Activated naive CD4-positive, alpha-beta T cell treated with anti-CD3 and anti-CD28 coated beads, Interleukin-2, amount 50 U/mL, for 72 hours (primary cell): ENCODE measurements around the gene DTNB. TPM values are rescaled to one million over a fixed set of nuclear protein-coding genes. Genes with fewer than 3 reads are reported as not detected.
"Not testable (repeated sequence)": the region's sequence is repeated elsewhere in the genome, so short reads cannot be mapped to it uniquely, and the experiment has no call there.

Source experiments
- ATAC-seq, 2 donors: fragments of 150-1000 bp; cut with Tn5 transposase; 2 replicates each; pipeline ENCODE4 v1.10.0; 2021; ENCODE audit warnings: mild to moderate bottlenecking in 2 of 2, moderate library complexity in 2 of 2
- DNase-seq, 2 donors: peaks; one replicate each; pipeline ENCODE4 v3.0.0; 2021 to 2022; ENCODE audit warnings: low spot score in 2 of 2
- H3K27ac Mint-ChIP-seq, 2 donors: one replicate each; pipeline ENCODE4 v1.8.0; 2022; ENCODE audit warnings: mild to moderate bottlenecking in 2 of 2, mixed read lengths in 2 of 2
- H3K36me3 Mint-ChIP-seq, 2 donors: one replicate each; pipeline ENCODE4 v1.8.0; 2022; ENCODE audit warnings: mixed read lengths in 2 of 2
- H3K9me3 Mint-ChIP-seq, 2 donors: one replicate each; pipeline ENCODE4 v1.8.0; 2022; ENCODE audit warnings: mixed read lengths in 2 of 2
- total RNA-seq, 2 donors: library from RNA; stranded (reverse); gene quantifications; one replicate each; pipeline ENCODE4 v1.2.3, GENCODE V29; 2022

Gene DTNB
- total RNA-seq, 2 donors from 2014 or later = 17.1 to 20.0 TPM

DNA sequence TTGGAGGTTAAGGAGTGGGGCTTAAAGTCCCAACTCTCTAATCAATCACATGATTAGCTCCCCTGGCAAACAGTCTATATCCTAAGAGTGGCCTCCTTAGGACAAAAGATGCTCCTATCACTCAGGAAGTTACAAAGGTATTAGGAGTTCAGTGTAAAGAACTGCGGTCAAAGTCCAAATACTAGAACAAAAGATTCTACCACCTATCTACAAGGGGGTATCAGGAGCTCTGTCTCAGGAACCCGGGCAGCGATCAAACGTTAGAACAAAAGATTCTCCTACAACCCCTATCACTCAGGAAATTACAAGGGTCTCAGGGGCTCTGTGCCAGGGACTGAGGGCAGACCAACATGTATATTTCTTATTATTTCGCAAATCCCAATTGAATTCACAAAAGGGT is 58.0 kb downstream of the DTNB start:
- Mint-ChIP-seq H3K27ac (no peak overlapping the region), H3K9me3 (no peaks in the 10 kb centered on the region), H3K36me3 (no peaks in the 10 kb centered on the region)
- no peak for ATAC-seq
- DNase-seq = no peak

DNA sequence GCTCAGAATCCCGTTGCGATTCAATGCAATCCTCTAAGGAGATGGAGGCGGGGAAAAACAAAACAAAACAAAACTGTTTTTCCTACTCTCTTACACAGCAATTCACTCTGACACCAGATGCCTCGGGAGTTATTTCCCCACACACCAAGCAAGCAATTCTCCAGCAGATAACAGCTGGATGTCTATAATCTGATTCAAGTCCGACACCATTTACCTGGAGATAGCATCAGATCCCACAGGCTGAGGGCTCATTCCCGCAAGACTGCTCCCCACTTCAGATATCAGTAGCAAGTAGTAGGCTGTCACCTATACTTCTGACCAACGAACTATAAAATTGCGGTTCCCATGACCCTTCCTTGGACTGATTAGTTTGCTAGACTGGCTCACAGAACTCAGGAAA is 58.7 kb downstream of the DTNB start:
- no peak overlapping the region for H3K27ac Mint-ChIP-seq
- ATAC-seq (no peak), DNase-seq (no peak)
- no peaks in the 10 kb centered on the region for H3K36me3 Mint-ChIP-seq
- H3K9me3 Mint-ChIP-seq = no peaks in the 10 kb centered on the region

DNA sequence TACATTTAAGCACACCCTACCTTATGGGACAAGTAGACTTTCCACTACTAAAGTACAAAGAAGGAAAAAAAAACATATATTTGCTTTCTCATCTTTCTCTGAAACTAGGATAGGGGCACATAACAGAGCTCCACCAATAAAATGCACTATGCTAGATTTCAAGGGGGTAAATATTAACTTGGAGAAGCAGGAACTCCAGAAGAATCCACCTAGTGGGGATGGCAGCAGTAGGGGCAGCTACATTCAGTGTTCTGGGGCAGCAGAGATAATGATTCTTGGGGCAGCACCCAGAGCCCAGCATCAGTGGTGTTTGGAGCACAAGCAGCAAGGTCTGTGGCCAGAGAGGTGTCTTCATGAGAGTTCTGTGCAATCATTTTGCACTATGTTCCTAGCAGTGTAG is 64.7 kb downstream of the DTNB start:
- H3K36me3 Mint-ChIP-seq = no peaks in the 10 kb centered on the region

GRCh38 chr2:25606892-25607291 is 66.5 kb downstream of the DTNB start:
- H3K27ac Mint-ChIP-seq = no peak overlapping the region
- no peak for DNase-seq
- H3K9me3 Mint-ChIP-seq = no peaks in the 10 kb centered on the region
- peak in 1 of 2 donors; percentile 40 for ATAC-seq
- H3K36me3 Mint-ChIP-seq = no peaks in the 10 kb centered on the region

More for the DNA sequence above, 64.7 kb downstream of the DTNB start:
- DNase-seq = no peak
- Mint-ChIP-seq H3K27ac (no peak overlapping the region), H3K9me3 (no peaks in the 10 kb centered on the region)
- ATAC-seq = no peak

- Mint-ChIP-seq H3K27ac (no peak overlapping the region), H3K9me3 (no peaks in the 10 kb centered on the region), H3K36me3 (no peaks in the 10 kb centered on the region)
- ATAC-seq (peak; percentile 62 to 78), DNase-seq (no peak)
Measured at GRCh38 chr2:25602333-25602723, 71.0 kb downstream of the DTNB start.

- not testable (repeated sequence) for H3K9me3 Mint-ChIP-seq, DNase-seq, H3K27ac Mint-ChIP-seq, H3K36me3 Mint-ChIP-seq
- peak; percentile 54 to 73 for ATAC-seq
Measured at GRCh38 chr2:25601711-25602332, 71.6 kb downstream of the DTNB start.

GRCh38 chr2:25598911-25599310 is 74.5 kb downstream of the DTNB start:
- DNase-seq (no peak), ATAC-seq (no peak)
- Mint-ChIP-seq H3K36me3 (no peaks in the 10 kb centered on the region), H3K27ac (no peak overlapping the region), H3K9me3 (no peaks in the 10 kb centered on the region)

- no peak overlapping the region for H3K27ac Mint-ChIP-seq
- H3K9me3 Mint-ChIP-seq = no peaks in the 10 kb centered on the region
- DNase-seq = no peak
- no peak for ATAC-seq
- H3K36me3 Mint-ChIP-seq = no peaks in the 10 kb centered on the region
Measured at GRCh38 chr2:25598332-25598731, 75.0 kb downstream of the DTNB start.

DNA sequence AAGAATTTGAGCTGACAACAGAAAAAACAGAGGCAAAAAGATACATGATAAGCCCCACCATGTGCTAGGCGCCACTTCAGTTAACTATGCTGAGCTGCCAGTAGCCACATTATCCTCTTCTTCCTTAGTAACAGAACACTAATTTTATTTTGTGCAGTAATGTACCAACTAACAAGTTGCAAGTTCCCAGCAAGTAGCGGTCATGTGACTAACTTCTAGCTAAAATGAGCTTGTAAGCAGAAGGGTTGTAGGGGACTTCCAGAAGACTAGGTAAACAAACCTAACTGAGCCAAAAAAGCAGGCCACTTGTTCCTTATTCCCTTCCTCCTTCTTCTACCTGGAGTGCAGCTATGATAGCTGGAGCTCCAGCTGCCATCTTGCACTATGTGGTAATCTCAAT is 75.5 kb downstream of the DTNB start:
- DNase-seq (no peak), ATAC-seq (peak in 1 of 2 donors; percentile 19)
- no peaks in the 10 kb centered on the region for H3K36me3 Mint-ChIP-seq
- no peak overlapping the region for H3K27ac Mint-ChIP-seq
- H3K9me3 Mint-ChIP-seq = no peaks in the 10 kb centered on the region

DNA sequence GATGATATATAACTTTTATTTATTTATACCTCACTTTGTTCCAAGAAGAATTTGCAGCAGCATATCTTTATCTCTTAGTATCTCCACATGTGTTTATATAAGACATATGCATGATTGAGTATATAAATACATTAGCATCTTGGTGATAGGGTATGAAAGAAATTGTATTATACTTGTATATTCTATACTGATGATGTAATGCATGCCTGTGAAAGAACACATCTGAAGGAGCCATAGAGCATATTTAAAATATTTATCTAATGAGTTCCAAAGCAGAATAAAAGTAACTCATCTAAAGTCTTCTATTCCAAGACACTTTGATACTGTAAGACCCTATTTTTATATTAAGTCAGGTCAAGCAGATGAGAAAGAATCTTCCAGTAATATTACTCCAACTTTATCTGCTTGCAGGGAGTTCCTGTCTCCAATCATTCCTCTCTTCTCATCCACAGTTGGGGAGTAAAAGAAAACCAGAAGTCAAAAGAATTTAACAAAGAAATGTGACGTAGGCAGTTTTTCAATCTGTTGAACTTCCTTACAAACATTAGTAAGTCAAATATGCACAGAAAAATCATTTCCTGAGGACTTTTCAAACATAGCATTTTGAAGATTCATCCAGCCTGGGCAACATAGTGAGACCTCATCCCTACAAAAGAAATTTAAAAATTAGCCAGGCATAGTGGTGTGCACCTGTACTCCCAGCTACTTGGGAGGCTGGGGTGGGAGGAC is 76.7 kb downstream of the DTNB start:
- Mint-ChIP-seq H3K27ac (no peak overlapping the region), H3K9me3 (no peaks in the 10 kb centered on the region), H3K36me3 (no peaks in the 10 kb centered on the region)
- ATAC-seq (no peak), DNase-seq (no peak)

- H3K36me3 Mint-ChIP-seq = no peaks in the 10 kb centered on the region
- no peak for DNase-seq
- H3K27ac Mint-ChIP-seq = no peak overlapping the region
- H3K9me3 Mint-ChIP-seq = no peaks in the 10 kb centered on the region
- ATAC-seq = no peak
Measured at GRCh38 chr2:25595393-25595792, 78.0 kb downstream of the DTNB start.

DNA sequence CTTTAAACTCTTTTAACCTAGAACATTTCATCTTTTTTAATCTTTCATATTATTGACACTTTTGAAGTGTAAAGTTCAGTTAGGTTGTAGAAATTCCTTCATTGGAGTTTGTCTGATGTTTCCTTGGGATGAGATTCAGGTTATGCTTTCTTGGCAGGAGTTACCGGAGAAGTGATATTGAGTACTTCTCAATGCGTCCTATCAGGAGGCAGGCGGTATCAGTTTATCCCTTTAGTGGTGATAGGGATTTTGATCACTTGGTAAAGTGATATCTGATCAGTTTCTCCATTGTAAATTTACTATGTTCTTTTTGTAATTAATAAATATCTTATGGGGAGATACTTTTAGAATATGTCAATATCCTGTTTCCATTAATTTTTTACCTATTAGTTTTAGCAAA is 78.4 kb downstream of the DTNB start:
- Mint-ChIP-seq H3K27ac (no peak overlapping the region), H3K36me3 (no peaks in the 10 kb centered on the region), H3K9me3 (no peaks in the 10 kb centered on the region)
- ATAC-seq (no peak), DNase-seq (no peak)

DNA sequence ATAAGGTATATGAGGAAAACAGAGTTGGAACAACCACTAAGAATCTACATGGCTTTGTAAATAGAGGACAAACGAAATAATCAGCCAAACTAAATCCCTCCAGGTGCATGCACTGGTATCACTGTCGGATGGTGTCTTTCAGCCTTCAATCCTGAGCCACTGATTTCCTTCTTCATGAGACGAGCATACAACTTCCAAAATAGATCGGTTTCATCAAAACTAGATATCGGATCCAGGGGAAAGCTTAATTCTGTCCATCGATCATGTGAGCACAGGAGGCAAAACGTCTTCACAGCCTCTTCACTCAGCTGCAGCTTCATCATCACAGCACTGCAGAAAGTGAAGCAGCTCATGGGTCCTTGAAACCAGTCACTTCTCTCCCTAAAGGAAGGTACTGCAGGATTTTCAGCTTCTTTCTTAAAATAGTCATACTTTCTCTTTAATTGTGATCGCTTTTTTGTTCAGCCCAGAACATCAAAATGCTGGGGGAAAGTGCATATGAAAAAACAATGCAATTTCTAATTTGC is 80.5 kb downstream of the DTNB start:
- H3K36me3 Mint-ChIP-seq = no peaks in the 10 kb centered on the region
- no peak for DNase-seq

DNA sequence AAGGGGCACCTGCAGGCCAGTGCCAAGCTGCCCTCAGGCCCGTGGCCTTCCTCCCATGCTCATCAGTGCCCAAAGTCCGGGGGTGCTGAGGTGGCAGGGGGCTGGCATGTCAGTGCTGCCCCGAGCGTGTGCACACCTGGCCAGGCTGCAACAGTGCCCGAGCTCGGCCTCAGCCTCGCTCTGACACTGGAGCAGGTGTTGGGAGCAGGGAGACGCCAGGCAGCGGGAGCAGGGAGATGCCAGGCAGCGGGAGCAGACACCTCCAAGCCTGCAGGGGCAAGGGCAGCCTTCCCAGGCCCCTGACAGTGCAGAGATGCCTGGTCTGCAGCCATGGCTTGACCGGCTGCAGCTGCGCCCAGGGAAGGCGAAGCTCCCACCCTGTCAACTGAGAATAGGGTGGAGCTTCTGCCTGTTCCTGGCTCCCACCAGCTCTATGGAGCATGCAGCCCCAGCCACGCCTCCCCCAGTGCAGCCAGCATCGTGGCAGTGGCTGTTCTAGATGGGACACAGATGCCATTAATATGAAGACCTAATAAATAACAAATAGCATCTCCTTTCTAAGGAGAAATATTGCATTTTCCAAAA is 82.4 kb downstream of the DTNB start:
- no peak for ATAC-seq
- Mint-ChIP-seq H3K27ac (no peak overlapping the region), H3K36me3 (no peaks in the 10 kb centered on the region), H3K9me3 (no peaks in the 10 kb centered on the region)
- no peak for DNase-seq

More for the DNA sequence above, 80.5 kb downstream of the DTNB start:
- ATAC-seq = no peak
- Mint-ChIP-seq H3K27ac (no peak overlapping the region), H3K9me3 (no peaks in the 10 kb centered on the region)

DNA sequence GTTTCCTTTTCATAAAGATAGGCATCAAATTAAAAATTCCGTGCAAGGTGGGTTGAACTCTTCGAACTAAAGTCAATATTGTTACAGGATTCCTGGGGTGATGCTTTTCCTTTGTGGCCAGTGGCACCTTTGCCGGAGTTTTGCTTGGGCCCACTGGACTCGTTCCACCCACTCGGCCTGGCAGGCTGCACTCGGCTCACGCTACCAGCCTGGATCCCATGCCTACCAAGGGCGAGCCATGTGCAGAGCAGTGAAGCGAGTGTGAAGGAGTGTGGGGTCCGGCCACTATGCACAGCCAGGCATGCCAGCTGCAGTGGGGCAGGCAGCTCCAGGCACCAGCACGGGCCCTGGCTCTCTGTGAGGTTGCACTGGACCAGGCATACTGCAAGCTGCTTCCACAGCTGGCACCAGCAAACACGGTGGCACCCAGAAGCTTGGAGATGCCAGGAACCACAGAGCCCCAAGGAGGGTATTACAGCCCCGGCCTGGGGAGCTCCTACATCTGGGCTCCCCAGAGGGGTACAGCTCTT is 83.6 kb downstream of the DTNB start:
- no peaks in the 10 kb centered on the region for H3K9me3 Mint-ChIP-seq
- no peaks in the 10 kb centered on the region for H3K36me3 Mint-ChIP-seq
- ATAC-seq (no peak), DNase-seq (no peak)
- H3K27ac Mint-ChIP-seq = peak overlapping the region in 1 of 2 donors; percentile 30

- no peak overlapping the region for H3K27ac Mint-ChIP-seq
- H3K9me3 Mint-ChIP-seq = no peaks in the 10 kb centered on the region
- ATAC-seq (no peak), DNase-seq (no peak)
- no peaks in the 10 kb centered on the region for H3K36me3 Mint-ChIP-seq
Measured at GRCh38 chr2:25588576-25588975, 84.8 kb downstream of the DTNB start.

DNA sequence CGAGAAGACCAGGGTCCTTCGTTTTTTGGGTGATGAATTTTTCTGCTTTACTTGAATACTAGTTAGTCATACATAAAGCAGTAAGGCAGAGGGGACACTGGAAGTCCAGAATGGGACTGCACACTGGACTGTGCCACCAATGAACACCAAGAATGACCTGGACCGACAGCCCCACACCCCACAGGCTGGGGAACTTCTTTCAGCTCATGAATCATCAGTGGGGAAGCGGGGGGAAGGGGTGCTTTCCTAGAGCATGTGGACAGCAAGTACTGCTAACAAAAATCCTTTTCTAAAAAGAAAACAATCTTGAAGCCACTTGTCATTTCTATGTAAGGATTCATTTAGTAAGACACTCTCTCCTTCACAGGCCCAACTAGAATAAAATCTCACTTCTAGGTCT is 86.0 kb downstream of the DTNB start:
- Mint-ChIP-seq H3K27ac (peak overlapping the region; percentile 3 to 19), H3K36me3 (no peaks in the 10 kb centered on the region), H3K9me3 (no peaks in the 10 kb centered on the region)
- ATAC-seq = peak; percentile 67 to 77
- peak in 1 of 2 donors; percentile 27 for DNase-seq
